Ectodermal cell (in vitro differentiated cells): ENCODE data around the gene GSTM5.

Experiments
- H3K27ac ChIP-seq: 2 replicates; pipeline ENCODE4 v1.7.0; 2013; ENCODE audit warnings: mild to moderate bottlenecking, low read depth, low read length; ENCODE audit not compliant: insufficient read depth, poor library complexity, severe bottlenecking
- H3K27me3 ChIP-seq: 2 replicates; pipeline ENCODE4 v1.7.0; 2013; ENCODE audit warnings: mild to moderate bottlenecking, low read length; ENCODE audit not compliant: insufficient read depth, control insufficient read depth, poor library complexity, severe bottlenecking
- H3K36me3 ChIP-seq: one replicate; pipeline ENCODE4 v1.7.0; 2013; ENCODE audit warnings: low read length; ENCODE audit not compliant: control insufficient read depth, insufficient read depth
- H3K4me1 ChIP-seq: one replicate; pipeline ENCODE4 v1.7.0; 2013; ENCODE audit warnings: low read length; ENCODE audit not compliant: control insufficient read depth, insufficient read depth
- H3K4me3 ChIP-seq: 2 replicates; pipeline ENCODE4 v1.7.0; 2013; ENCODE audit warnings: low read depth, low read length, control low read depth; ENCODE audit not compliant: insufficient read depth
- H3K9me3 ChIP-seq: 2 replicates; pipeline ENCODE4 v1.7.0; 2013; ENCODE audit warnings: mild to moderate bottlenecking, low read length, moderate library complexity; ENCODE audit not compliant: control insufficient read depth
- WGBS, 2 experiments: methylation state at CpG; one replicate each; pipeline ENCODE4 v1.1.7; 2013; ENCODE audit warnings: missing lambda C conversion rate in 2 of 2; 5-methylcytosine and 5-hydroxymethylcytosine counted together

The GSTM5 gene

DNA sequence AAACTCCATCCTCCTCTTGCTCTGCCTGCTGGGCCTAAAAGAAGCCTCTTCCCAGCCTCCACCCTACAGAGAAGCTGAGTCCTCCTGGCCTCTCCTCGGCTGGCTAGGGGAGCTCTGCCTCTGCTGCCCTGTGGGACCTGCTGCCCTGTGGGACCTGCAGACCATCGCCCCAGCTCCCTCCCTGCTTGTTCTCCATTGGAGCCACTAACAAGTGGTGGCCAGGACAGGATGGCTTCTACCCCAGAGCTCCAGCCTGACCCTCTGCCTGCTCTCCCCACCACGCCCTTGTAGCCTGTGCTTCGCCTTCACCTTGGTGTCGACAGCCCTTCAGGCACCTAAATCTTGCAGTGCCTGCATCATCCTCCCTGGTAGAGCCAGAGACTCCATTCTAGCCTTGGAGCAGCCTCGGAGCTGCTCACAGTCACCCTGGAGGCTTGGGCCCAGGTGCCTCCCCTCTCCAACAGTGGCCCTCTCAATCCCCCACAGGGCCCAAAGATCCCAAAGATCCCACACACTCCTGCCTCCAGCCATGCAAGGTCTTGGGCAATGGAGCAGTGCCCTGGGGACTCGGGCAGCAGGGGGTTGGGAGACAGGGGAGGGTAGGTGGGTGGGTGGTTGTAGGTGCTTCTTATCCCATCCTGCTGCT, 48.7 kb downstream of the GSTM5 start:
- Histone ChIP-seq H3K27ac (no peak overlapping the region), H3K27me3 (no peaks in the 10 kb centered on the region), H3K9me3 (no peaks in the 10 kb centered on the region), H3K36me3 (no peaks in the 10 kb centered on the region), H3K4me3 (no peak overlapping the region), H3K4me1 (no peaks in the 10 kb centered on the region)
- WGBS, 2 experiments = 93 to 94% methylated on average over 7 of the region's 7 CpGs

DNA sequence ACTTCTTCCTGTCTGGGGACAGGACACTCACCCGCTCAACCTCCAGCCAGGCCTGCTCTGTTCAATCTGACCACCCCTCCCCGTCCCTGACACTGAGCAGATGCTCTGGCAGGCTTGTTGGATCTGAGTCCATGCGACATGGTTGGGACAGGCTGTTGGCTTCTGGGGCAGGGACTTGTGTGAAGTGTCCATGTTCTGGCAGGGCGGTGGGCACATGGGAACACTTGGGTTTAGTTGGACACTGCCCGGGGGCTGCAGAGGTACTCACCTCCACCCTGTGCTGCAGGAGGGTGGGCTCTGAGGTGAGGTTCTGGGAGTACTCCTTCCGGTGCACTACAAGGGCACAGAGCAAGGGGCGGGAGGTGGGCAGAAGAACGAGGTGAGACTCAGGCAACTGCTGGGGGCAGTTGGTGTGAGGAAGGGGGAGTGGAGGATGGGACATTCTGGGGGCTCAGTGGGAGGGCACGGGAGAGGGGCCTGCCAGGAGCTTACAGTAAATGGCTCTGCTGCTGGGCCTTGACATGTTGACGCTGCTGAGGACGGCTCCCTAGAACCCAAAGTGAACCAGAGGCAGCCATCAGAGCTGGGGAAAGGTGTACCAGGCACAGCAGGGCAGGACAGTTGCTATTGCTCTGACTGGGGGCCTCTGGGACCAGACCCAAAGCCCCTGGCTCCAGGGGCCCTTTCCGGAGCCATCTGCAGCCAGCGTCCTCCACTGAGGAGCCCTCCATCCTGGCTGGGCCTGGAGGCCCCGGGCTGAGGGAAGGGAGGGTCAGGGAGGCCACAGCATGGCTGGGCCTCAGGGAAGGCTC, 49.4 kb downstream of the GSTM5 start:
- H3K36me3 ChIP-seq = no peaks in the 10 kb centered on the region
- 89 to 90% methylated on average over 14 of the region's 14 CpGs for WGBS, 2 experiments
- no peak overlapping the region for H3K27ac ChIP-seq
- H3K4me1 ChIP-seq = no peaks in the 10 kb centered on the region
- H3K9me3 ChIP-seq = no peaks in the 10 kb centered on the region
- H3K4me3 ChIP-seq = no peak overlapping the region
- H3K27me3 ChIP-seq = no peaks in the 10 kb centered on the region

DNA sequence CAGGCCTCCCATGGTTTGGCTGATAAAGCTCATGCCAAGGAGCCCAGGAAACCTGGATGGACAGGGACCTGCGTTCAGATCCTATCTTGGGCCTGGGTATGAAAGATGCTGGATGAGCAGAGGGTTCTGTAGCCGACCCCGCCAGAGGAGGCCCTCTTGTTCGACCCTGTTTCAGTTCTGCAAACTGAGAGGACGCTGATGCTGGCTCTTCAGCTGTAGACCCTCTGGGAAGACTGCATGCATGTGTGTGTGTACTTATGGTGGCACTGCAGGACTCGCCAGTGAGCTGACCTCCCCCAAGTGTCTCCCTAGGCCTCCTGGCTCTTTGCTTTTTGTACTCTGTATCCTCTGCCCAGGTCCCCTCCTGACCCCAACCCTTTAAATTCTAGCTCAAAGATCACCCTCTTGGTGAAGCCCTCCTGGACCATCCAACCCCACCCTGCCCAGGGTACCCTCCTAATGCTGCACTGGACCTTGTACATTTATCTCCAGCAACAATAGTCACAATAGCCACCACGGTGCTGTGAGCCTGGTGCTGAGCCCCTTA, 50.1 kb downstream of the GSTM5 start:
- WGBS, 2 experiments = 92 to 94% methylated on average over 7 of the region's 7 CpGs
- Histone ChIP-seq H3K27ac (no peak overlapping the region), H3K36me3 (no peaks in the 10 kb centered on the region), H3K4me3 (no peak overlapping the region), H3K9me3 (no peaks in the 10 kb centered on the region), H3K27me3 (no peaks in the 10 kb centered on the region), H3K4me1 (no peaks in the 10 kb centered on the region)

DNA sequence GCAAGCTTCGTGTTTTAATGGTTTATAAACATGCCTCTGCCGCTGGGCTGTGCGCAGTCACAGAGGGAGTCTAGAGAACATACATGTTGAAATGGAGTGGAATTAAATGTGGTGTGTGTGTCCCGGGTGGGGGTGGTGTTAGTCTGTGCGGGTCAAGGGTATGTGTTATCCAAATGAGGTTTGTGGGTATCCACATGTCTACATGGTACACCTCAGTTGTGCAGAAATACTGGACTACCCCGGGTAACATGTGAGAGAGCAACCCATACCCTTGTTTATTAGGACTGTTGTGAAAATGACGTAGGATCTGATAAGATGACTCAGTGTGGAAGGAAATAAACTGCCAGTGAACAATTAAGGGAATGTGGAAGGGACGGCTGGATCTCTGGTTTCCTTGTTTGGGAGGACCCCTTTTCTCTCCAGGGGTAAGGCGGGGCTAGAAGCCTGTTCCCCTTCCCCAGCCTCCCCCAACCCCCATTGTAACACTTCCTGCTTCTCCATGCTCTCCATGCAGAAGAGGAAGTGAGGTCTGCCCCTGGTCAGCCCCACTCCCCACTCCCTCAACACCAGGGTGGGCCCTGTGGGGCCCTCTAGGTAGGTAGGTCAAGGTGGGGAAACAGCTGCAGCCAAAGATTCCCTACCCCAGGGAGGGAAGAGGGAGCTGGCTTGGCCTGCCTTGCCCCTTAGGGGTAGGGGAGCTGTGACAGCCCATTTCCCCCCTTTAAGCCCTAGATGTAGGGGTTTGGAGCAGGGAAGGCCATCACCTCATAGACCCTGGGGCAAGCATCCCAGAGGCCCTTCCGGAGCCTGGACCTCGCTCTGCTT, 51.0 kb downstream of the GSTM5 start:
- no peaks in the 10 kb centered on the region for H3K36me3 ChIP-seq
- no peaks in the 10 kb centered on the region for H3K27me3 ChIP-seq
- no peak overlapping the region for H3K4me3 ChIP-seq
- no peak overlapping the region for H3K27ac ChIP-seq
- 93 to 94% methylated on average over 11 of the region's 11 CpGs for WGBS, 2 experiments
- H3K4me1 ChIP-seq = no peaks in the 10 kb centered on the region
- H3K9me3 ChIP-seq = no peaks in the 10 kb centered on the region

DNA sequence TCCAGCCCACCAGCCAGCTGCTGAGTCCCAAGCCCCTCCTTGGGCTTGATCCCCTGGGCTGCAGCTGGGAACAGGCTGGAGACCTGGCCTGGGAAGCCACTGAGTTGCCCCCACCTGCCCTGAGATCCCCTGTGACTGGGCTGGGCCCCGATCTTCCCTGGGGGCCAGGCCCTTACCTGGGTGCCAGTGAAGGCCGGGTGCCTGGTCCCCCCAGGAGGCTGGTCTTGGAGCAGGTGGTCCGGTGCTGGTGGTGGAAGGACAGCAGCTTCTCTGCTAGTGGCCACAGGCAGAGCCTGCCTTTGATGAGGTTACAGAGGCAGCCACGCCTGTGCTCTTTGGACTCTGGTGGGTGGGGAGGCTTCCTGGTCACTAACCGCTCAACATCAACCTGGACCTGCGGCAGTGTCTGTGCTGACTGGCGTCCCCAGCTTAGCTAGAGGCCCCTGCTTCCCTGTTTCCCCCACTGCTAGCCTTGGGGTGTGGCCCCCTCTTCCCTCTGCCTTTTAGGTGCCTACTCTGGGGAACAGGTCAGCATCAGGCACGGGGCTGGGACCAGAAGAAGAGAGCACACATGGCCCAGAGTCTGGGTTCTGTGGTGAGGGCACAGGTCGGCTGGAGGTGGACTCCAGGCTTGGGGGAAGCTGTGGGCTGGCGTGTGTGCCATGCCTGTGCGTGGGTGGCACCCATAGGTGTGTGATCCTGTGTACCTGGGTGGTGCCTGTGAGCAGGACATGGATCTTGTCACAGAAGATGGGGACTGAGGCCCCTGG, 51.8 kb downstream of the GSTM5 start, which contains the start of gene EPS8L3:
EPS8L3 (minus strand) TSS at position 278 of the 770 bp plus-strand sequence. CDS start 2,174 bp downstream, outside the sequence.
- no peaks in the 10 kb centered on the region for H3K9me3 ChIP-seq
- H3K27ac ChIP-seq = no peak within 1 kb of the TSS
- H3K27me3 ChIP-seq = no peaks in the 10 kb centered on the region
- 93 to 95% methylated on average over 11 of the region's 11 CpGs for WGBS, 2 experiments
- no peaks in the 10 kb centered on the region for H3K4me1 ChIP-seq
- no peaks in the 10 kb centered on the region for H3K36me3 ChIP-seq
- H3K4me3 ChIP-seq = no peak within 1 kb of the TSS

DNA sequence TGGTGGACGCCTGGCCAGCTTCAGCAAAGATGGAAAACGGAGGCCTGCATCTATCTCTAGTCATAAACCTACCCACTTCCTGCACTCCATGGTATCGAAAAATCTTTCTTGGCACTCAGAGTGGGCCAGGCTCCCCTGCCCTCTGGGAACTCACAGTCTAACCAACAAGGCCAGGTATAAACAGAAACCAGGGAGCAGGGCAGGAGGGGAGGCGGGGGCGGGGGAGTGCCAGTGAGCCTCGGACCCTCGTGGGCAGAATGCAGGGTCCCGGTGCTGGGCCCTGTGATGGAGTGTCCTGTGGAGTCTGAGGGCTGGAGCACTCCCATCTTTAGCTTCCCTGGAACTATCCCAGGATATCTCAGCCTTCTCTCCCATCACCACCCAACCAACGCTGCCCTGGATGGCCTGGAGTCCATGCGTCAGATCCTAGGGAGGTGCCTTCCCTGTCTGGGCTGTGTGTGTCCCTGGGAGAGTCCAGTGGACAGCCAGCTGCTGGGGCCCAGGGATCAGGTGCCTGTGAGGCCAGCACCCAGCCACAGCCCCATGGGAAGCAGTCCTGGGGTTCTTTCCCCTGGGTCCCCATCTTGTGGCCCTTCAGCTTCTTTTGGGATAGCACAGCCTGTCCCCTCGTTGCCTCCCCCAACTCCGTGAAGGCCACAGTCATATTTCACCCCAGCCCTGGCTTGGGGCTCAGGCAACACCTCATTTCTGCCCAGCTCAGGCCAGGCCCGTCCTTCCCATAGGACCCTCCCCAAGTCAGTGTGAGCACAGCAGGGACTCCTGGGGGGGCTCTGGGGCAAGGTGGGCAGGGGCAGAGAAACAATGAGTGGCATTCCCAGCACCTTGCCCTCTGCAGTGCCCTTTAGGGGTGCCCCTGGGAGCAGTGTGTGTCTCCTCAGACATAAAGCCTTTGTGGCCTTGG, 52.8 kb downstream of the GSTM5 start:
- 93 to 94% methylated on average over 13 of the region's 13 CpGs for WGBS, 2 experiments
- Histone ChIP-seq H3K4me3 (no peak overlapping the region), H3K27me3 (no peaks in the 10 kb centered on the region), H3K27ac (no peak overlapping the region), H3K9me3 (no peaks in the 10 kb centered on the region), H3K4me1 (no peaks in the 10 kb centered on the region), H3K36me3 (no peaks in the 10 kb centered on the region)

DNA sequence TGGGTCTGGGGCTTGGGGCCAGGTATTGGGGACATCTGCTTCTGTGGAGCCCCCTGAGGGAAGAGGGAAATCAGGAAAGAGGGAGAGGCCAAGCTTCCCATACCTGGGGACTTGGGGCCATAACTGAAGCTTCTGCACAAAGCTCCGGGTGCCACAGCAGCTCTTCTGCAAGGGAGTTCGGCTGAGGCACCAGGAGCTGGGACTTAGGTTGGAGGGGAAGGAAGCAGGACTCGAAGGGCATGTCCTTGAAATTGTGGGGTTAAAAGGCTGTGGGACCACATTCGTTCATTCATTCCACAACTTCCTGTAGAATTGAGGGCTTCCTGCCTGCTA, 53.4 kb downstream of the GSTM5 start:
- H3K4me3 ChIP-seq = no peak overlapping the region
- H3K27ac ChIP-seq = no peak overlapping the region
- H3K9me3 ChIP-seq = no peaks in the 10 kb centered on the region
- WGBS, 2 experiments = 90 to 94% methylated on average over 4 of the region's 4 CpGs
- no peaks in the 10 kb centered on the region for H3K27me3 ChIP-seq
- H3K4me1 ChIP-seq = no peaks in the 10 kb centered on the region
- no peaks in the 10 kb centered on the region for H3K36me3 ChIP-seq

DNA sequence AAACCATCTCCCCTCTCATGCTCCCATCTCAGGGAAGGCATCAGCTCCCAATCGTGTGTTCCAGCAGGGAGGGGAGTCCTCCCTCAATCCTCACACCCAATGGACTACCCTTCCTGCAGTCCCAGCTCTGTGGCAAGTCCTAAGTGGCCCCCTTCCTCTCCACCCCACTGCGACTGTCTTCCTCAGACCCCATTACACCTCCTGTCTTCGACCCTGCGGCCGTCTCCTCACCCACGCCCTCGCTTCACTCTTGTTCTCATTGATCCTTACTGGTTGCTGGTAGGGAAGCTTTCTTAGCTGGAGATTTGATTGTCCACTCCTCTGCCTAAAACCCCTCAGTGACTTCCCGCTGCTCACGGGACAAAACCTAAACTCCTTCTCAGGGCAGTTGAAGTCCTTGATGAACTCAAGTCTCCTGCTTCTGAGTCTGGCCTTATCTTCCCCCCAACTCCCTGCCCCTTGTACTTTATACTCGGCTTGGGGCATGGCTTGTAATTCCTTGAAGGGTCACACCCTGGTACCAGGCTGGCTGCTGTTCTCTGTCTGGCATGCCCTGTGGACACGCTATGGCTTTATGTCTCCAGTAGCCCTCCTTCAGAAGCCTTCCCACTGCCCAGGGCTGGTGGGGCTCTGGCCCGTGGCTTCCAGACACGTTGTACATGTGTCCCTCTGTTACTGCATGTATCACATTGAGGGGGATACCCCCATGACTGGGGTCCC, 54.0 kb downstream of the GSTM5 start:
- WGBS, 2 experiments = 81 to 86% methylated on average over 13 of the region's 13 CpGs
- Histone ChIP-seq H3K4me1 (no peaks in the 10 kb centered on the region), H3K4me3 (no peak overlapping the region), H3K36me3 (no peaks in the 10 kb centered on the region), H3K27ac (no peak overlapping the region), H3K9me3 (no peaks in the 10 kb centered on the region), H3K27me3 (no peaks in the 10 kb centered on the region)
